ENCODE results near the gene RFTN2.

GRCh38 chr2:197555467-197555866 is 119.9 kb downstream of the RFTN2 start:
- TF ChIP-seq CTCF (IDR thresholded peaks at IDR 0.05), result no peak
- TF ChIP-seq POLR2A (IDR thresholded peaks at IDR 0.05), result no peak
- no peak for TF ChIP-seq POLR2AphosphoS5 (IDR thresholded peaks at IDR 0.05)
- no peak for TF ChIP-seq EP300 (IDR thresholded peaks at IDR 0.05)

Data from sigmoid colon (tissue), 4 donors.